ENCODE results near the gene KIF11.
A peak's percentile ranks its signal among the peaks of the same experiment; 100 is the strongest.

KIF11 gene

GRCh38 chr10:92592761-92593618, at the start of gene KIF11:
Gene KIF11 (plus strand): TSS chr10:92593130. CDS start chr10:92593376, 246 bp downstream.
- ChIA-PET POLR2A (interaction anchor here (0.7 kb wide), 1 partner anchor 255 kb away, joined by 3 read pairs; the partner anchor contains the start of gene EXOC6), CTCF (interaction anchor here (3.6 kb wide), 1 partner anchor 19 kb away, joined by 23 read pairs; the partner anchor contains the start of gene IDE)
- DNase-seq (ENCODE audit: extremely low spot score), result peak; percentile 93
- no peak for TF ChIP-seq CTCF (IDR thresholded peaks at IDR 0.05; ENCODE audit: control extremely low read depth, extremely low read depth, low read depth, missing control alignments)

GRCh38 chr10:92544296-92544695, 48.6 kb upstream of the KIF11 start:
- no peak for TF ChIP-seq CTCF (IDR thresholded peaks at IDR 0.05; ENCODE audit: control extremely low read depth, extremely low read depth, low read depth, missing control alignments)
- CTCF ChIA-PET, result interaction anchor here (1.2 to 3.3 kb wide), 3 partner anchors 17 to 29 kb away, joined by 3 to 15 read pairs (median 7); partner anchors contain the start of gene IDE
- POLR2A ChIA-PET, result no interaction called here
- DNase-seq (ENCODE audit: extremely low spot score), result no peak

DNA sequence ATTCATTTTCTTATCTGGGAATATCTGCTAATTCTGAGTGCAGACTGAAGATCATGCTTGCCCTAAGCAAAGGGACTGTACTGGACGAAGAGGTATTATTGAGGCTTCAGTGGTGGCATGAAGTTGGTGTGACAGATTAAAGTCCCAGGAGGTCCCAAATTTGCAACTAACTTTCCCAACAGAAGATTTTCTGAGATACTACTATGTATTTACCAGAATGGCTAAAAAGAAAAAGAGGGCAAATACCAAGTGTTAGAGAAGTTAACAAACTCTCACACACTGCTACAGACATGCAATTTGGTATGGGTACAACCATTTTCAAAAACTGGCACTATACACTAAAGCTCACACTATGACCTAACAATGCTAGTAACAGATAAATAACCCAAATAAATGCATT, 47.4 kb upstream of the KIF11 start:
- TF ChIP-seq CTCF (IDR thresholded peaks at IDR 0.05; ENCODE audit: control extremely low read depth, extremely low read depth, low read depth, missing control alignments), result no peak
- CTCF ChIA-PET, result interaction anchor here (0.9 to 3.3 kb wide), 4 partner anchors 12 to 45 kb away, joined by 3 to 15 read pairs (median 3); partner anchors contain the start of gene IDE
- no peak for DNase-seq (ENCODE audit: extremely low spot score)
- POLR2A ChIA-PET, result no interaction called here

DNA sequence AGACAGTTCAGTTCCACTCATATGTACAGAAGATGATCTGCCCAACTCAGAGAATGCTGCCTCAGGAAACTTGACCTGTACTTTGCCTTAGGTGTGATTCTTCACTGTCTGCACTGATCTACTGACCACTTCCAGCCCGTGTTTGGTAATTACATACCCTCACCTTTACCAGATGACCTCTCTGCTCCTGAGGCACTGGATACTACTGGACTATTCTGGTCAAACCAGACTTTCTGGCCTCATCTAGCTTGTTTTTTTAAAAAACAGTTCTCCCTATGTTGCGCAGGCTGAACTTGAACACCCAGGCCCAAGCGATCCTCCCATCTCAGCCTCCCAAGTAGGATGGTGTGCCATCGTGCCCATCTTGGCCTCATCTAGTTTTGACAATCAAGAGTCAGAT, 45.3 kb upstream of the KIF11 start:
- ChIA-PET CTCF (no interaction called here), POLR2A (no interaction called here)
- DNase-seq (ENCODE audit: extremely low spot score), result no peak
- no peak for TF ChIP-seq CTCF (IDR thresholded peaks at IDR 0.05; ENCODE audit: control extremely low read depth, extremely low read depth, low read depth, missing control alignments)

DNA sequence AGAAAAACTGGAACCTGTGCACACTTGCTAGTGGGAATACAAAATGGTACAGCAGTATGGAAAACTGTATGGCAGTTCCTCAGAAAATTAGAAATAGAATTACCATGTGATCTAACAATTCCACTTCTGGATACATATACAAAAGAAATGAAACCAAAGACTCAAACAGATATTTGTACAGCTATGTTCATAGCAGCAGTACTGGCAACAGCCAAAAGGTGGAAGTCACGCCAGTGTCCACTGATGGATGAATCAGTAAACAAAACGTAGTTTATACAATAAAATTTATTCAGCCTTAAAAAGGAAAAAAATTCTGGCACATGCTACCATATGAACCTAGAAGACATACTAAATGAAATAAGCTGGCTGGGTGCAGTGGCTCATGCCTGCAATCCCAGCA, 42.0 kb upstream of the KIF11 start:
- CTCF ChIA-PET, result no interaction called here
- POLR2A ChIA-PET, result no interaction called here
- no peak for TF ChIP-seq CTCF (IDR thresholded peaks at IDR 0.05; ENCODE audit: control extremely low read depth, extremely low read depth, low read depth, missing control alignments)
- no peak for DNase-seq (ENCODE audit: extremely low spot score)

DNA sequence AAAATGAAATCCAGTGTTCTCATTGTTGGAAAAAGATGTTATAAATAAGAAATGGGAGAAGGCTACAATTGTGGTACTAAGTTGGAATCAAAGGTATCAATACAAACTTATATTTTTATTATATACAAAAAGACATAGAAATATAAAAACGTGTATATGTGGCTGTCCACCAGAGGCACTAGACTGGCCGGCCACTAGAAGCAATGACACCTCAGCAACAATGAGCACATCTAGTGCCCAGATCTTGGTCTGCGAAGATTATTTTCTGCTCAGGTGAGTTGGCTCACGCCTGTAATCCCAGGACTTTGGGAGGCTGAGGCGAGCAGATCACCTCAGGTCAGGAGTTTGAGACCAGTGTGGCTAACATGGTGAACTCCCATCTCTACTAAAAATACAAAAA, 40.6 kb upstream of the KIF11 start:
- CTCF ChIA-PET, result interaction anchor here (0.9 kb wide), 1 partner anchor 20 kb away, joined by 3 read pairs; no protein-coding TSS in a partner anchor

More for the DNA sequence above, 40.6 kb upstream of the KIF11 start:
- POLR2A ChIA-PET, result no interaction called here
- no peak for DNase-seq (ENCODE audit: extremely low spot score)
- TF ChIP-seq CTCF (IDR thresholded peaks at IDR 0.05; ENCODE audit: control extremely low read depth, extremely low read depth, low read depth, missing control alignments), result peak; percentile 18

Measured in GM10248 (cell line).